Uterus (tissue), 4 donors: ENCODE measurements around the gene OR1I1. TPM values are rescaled to one million over a fixed set of nuclear protein-coding genes. Genes with fewer than 3 reads are reported as not detected.

Experiments used
- DNase-seq, 2 donors: peaks; one replicate each; pipeline ENCODE4 v3.0.0-alpha.2; 2019 to 2020
- H3K27ac ChIP-seq, 2 donors: fragments of 200-600 bp; sonication (generic); 1 replicate in 1 of 2; 2 replicates in 1 of 2; pipeline ENCODE4 v1.5.1; 2016 to 2018
- H3K27me3 ChIP-seq, 2 donors: fragments of 200-600 bp; sonication (generic); one replicate each; pipeline ENCODE4 v1.5.1; 2018 to 2019; ENCODE audit warnings: control low read depth in 1 of 2
- H3K36me3 ChIP-seq, 2 donors: fragments of 200-600 bp; sonication (generic); one replicate each; pipeline ENCODE4 v1.5.1; 2019; ENCODE audit warnings: control low read depth in 1 of 2
- H3K4me1 ChIP-seq, 2 donors: fragments of 200-600 bp; sonication (generic); one replicate each; pipeline ENCODE4 v1.5.1; 2018 to 2019; ENCODE audit warnings: control low read depth in 1 of 2
- H3K4me3 ChIP-seq, 2 donors: fragments of 200-600 bp; sonication (generic); 1 replicate in 1 of 2; 2 replicates in 1 of 2; pipeline ENCODE4 v1.5.1; 2018 to 2019; ENCODE audit warnings: mild to moderate bottlenecking in 1 of 2
- H3K9me3 ChIP-seq, 2 donors: fragments of 200-600 bp; sonication (generic); one replicate each; pipeline ENCODE4 v1.5.1; 2019; ENCODE audit warnings: control low read depth in 1 of 2
- POLR2A ChIP-seq, 2 donors: fragments of 450-650 bp; IDR thresholded peaks; one replicate each; pipeline ENCODE4 v1.6.1; 2016; ENCODE audit warnings: antibody characterized with exemption in 2 of 2, mild to moderate bottlenecking in 1 of 2, moderate library complexity in 1 of 2
- intact Hi-C: fragments of 100-400 bp; cut with DNase I; formaldehyde crosslinking; loops from one replicate; pipeline ENCODE4 v1.15.1; 2023; ENCODE audit warnings: low total_unique reads
- total RNA-seq, 4 donors: library from RNA; depleted of rRNA in 3 of 4; stranded (reverse); fragments of >200 nt in 3 of 4; gene quantifications; one replicate each; pipeline versions ENCODE4 v1.1.0 to v1.2.4, GENCODE V29; 2014 to 2023
- TF ChIP-seq, protein P1 (sequence below), 4 experiments: fragments of 200-600 bp in 2 of 4; fragments of 450-650 bp in 2 of 4; sonication (generic) in 2 of 4; IDR thresholded peaks; one replicate each; pipeline ENCODE4 v1.5.1; 2016 to 2019; ENCODE audit warnings: antibody characterized with exemption in 4 of 4, mild to moderate bottlenecking in 2 of 4, moderate library complexity in 1 of 4
- donor health status: DM: yes; HTN: yes; CAD: no.

The OR1I1 gene
- total RNA-seq, 4 donors from 2014 or later: not detected

DNA sequence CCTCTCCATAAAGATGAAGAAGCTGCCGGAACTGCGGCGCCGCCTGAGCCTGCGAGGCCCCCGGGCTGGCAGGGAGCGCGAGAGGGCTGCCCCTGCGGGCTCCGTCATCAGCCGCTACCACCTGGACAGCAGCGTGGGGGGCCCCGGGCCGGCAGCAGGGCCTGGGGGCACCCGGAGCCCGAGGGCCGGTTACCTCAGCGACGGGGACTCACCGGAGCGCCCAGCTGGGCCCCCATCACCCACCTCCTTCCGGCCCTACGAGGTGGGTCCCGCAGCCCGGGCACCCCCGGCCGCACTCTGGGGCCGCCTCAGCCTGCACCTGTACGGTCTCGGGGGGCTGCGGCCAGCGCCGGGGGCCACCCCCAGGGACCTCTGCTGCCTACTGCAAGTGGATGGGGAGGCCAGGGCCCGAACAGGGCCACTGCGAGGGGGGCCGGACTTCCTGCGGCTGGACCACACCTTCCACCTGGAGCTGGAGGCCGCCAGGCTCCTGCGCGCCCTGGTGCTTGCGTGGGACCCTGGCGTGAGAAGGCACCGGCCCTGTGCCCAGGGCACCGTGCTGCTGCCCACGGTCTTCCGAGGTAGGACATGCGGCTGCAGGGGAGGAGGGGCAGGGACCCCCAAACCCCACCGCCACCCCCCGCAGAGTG, 27.9 kb downstream of the OR1I1 start:
- TF ChIP-seq POLR2A (IDR thresholded peaks at IDR 0.05): no peak
- TF ChIP-seq, protein P1, sequence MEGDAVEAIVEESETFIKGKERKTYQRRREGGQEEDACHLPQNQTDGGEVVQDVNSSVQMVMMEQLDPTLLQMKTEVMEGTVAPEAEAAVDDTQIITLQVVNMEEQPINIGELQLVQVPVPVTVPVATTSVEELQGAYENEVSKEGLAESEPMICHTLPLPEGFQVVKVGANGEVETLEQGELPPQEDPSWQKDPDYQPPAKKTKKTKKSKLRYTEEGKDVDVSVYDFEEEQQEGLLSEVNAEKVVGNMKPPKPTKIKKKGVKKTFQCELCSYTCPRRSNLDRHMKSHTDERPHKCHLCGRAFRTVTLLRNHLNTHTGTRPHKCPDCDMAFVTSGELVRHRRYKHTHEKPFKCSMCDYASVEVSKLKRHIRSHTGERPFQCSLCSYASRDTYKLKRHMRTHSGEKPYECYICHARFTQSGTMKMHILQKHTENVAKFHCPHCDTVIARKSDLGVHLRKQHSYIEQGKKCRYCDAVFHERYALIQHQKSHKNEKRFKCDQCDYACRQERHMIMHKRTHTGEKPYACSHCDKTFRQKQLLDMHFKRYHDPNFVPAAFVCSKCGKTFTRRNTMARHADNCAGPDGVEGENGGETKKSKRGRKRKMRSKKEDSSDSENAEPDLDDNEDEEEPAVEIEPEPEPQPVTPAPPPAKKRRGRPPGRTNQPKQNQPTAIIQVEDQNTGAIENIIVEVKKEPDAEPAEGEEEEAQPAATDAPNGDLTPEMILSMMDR (IDR thresholded peaks at IDR 0.05): no peak
- peaks cover 0 to 10% of the 10 kb centered on the region in 2 donors for H3K4me1 ChIP-seq
- no peaks in the 10 kb centered on the region for H3K9me3 ChIP-seq
- H3K4me3 ChIP-seq: no peak overlapping the region
- H3K27me3 ChIP-seq: no peaks in the 10 kb centered on the region
- no peak overlapping the region for H3K27ac ChIP-seq
- no peak for DNase-seq
- H3K36me3 ChIP-seq: no peaks in the 10 kb centered on the region
- intact Hi-C loops: no loop called here

GRCh38 chr19:15110418-15110815, 28.4 kb downstream of the OR1I1 start:
- TF ChIP-seq POLR2A (IDR thresholded peaks at IDR 0.05): no peak
- TF ChIP-seq, protein P1 (IDR thresholded peaks at IDR 0.05): no peak

GRCh38 chr19:15111758-15112157, 29.7 kb downstream of the OR1I1 start:
- intact Hi-C loops: no loop called here
- Histone ChIP-seq H3K36me3 (no peaks in the 10 kb centered on the region), H3K27me3 (no peaks in the 10 kb centered on the region), H3K4me3 (no peak overlapping the region), H3K27ac (no peak overlapping the region), H3K9me3 (no peaks in the 10 kb centered on the region), H3K4me1 (peaks cover 0 to 10% of the 10 kb centered on the region in 2 donors)
- TF ChIP-seq, protein P1 (IDR thresholded peaks at IDR 0.05): no peak
- TF ChIP-seq POLR2A (IDR thresholded peaks at IDR 0.05): no peak
- DNase-seq: no peak

More at GRCh38 chr19:15110418-15110815, 28.4 kb downstream of the OR1I1 start:
- no peaks in the 10 kb centered on the region for H3K27me3 ChIP-seq
- peaks cover 0 to 10% of the 10 kb centered on the region in 2 donors for H3K4me1 ChIP-seq
- no peaks in the 10 kb centered on the region for H3K36me3 ChIP-seq
- no peak for DNase-seq
- no peak overlapping the region for H3K4me3 ChIP-seq
- H3K9me3 ChIP-seq: no peaks in the 10 kb centered on the region
- no peak overlapping the region for H3K27ac ChIP-seq
- intact Hi-C loops: no loop called here

- no peak overlapping the region for H3K4me3 ChIP-seq
- H3K27me3 ChIP-seq: no peaks in the 10 kb centered on the region
- H3K9me3 ChIP-seq: no peaks in the 10 kb centered on the region
- intact Hi-C loops: no loop called here
- TF ChIP-seq POLR2A (IDR thresholded peaks at IDR 0.05): no peak
- TF ChIP-seq, protein P1 (IDR thresholded peaks at IDR 0.05): no peak
- peaks cover 0 to 10% of the 10 kb centered on the region in 2 donors for H3K4me1 ChIP-seq
- no peaks in the 10 kb centered on the region for H3K36me3 ChIP-seq
- DNase-seq: no peak
- no peak overlapping the region for H3K27ac ChIP-seq
These were observed 30.4 kb downstream of the OR1I1 start for GRCh38 chr19:15112385-15112784.

GRCh38 chr19:15113245-15114152, 31.5 kb downstream of the OR1I1 start:
- Histone ChIP-seq H3K4me1 (peaks cover 0 to 4% of the 10 kb centered on the region in 2 donors), H3K9me3 (no peaks in the 10 kb centered on the region), H3K27ac (no peak overlapping the region), H3K4me3 (no peak overlapping the region), H3K27me3 (no peaks in the 10 kb centered on the region), H3K36me3 (no peaks in the 10 kb centered on the region)
- no peak for DNase-seq
- TF ChIP-seq, protein P1 (IDR thresholded peaks at IDR 0.05): no peak
- no peak for TF ChIP-seq POLR2A (IDR thresholded peaks at IDR 0.05)
- intact Hi-C loops: no loop called here
